HG03135 (cell line): ENCODE results near the gene ATP5ME.
"Not testable (repeated sequence)": the region's sequence is repeated elsewhere in the genome, so short reads cannot be mapped to it uniquely, and the experiment has no call there.

ENCODE experiments used
- ATAC-seq: cut with Tn5 transposase; IDR thresholded peaks from one replicate; pipeline ENCODE4 v1.9.1; 2021; ENCODE audit warnings: mild to moderate bottlenecking, moderate library complexity; ENCODE audit not compliant: unreplicated experiment

ATP5ME gene

DNA sequence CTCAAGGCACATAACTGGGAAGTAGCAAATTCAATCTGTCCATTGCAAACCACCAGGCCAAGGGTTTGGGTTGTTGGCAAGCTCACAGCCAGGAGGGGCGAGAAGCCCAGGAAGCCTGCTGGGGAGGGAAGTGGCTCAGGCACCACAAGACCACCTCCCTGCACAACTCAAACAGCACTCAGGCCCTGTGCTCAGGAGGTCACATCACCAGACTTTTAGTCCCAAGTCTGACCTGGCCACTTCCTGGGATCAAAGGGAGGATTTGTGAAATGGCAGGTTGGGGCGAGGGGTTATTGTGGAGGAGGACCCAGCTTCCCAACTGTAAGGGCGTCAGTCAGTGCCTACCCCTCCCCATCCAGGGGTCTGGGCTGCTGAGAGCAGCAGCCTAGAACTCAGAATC is 2.3 kb downstream of the ATP5ME start:
- no peak for ATAC-seq

DNA sequence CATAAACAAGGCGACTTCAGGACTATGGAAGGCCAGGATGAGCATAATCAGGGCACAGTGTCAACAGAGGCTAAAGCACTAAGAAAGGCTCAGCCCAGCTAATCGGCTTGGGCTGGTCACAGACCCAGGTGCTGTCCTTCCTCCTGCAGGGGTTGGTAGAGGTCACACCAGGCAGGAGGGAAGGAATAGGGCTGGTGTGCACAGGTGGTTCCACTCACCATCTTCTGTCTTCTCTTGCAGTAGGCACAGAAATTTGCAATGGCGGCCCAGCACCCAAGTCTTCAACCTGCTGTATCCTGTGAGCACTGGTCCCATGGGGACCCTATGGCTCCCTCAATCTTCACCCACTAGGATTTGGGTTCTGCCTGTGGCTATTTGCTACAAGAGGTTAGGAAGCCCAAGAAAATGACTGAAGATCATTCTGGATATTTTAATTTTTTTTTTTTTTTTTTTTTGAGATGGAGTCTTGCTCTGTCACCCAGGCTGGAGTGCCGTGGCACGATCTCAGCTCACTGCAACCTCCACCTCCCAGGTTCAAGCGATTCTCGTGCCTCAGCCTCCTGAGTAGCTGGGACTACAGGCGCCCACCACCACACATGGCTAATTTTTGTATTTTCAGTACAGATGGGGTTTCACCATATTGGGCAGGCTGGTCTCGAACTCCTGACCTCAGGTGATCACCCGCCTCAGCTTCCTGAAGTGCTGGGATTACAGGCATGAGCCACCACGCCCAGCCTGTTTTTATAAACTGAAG is 4.1 kb downstream of the ATP5ME start:
- not testable (repeated sequence) for ATAC-seq

DNA sequence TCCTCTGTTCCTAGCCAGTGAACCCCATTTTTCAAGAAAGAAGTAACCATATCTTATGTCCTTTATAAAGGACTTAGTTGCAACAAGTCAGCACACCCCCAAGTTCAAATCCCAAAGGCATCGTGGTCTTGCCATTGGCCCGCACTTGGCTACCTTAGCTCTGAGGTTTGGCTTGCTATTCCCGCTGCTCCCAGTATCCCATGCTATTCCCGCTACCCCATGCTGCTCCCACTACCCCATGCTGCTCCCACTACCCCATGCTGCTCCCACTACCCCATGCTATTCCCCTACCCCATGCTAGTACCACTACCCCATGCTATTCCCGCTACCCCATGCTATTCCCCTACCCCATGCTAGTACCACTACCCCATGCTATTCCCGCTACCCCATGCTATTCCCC is 5.9 kb downstream of the ATP5ME start:
- not testable (repeated sequence) for ATAC-seq

DNA sequence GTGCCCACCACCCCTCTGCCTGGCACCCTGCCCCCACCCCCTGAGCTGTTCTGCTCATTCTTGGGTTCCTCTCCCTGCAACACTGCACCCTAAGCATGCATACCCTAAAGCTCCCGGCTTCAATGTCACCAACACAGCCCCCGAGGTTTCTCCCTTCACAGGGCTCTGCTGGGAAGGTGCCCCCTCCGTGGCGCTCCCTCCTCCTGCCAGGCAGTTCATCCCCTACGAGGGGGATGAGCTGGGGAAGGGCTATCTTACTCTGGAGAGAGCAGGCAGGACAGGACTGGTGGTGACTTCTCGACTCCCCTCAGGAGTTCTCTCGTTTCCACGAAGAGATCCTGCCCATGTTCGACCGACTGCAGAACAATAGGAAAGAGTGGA is 6.5 kb downstream of the ATP5ME start:
- ATAC-seq: no peak

DNA sequence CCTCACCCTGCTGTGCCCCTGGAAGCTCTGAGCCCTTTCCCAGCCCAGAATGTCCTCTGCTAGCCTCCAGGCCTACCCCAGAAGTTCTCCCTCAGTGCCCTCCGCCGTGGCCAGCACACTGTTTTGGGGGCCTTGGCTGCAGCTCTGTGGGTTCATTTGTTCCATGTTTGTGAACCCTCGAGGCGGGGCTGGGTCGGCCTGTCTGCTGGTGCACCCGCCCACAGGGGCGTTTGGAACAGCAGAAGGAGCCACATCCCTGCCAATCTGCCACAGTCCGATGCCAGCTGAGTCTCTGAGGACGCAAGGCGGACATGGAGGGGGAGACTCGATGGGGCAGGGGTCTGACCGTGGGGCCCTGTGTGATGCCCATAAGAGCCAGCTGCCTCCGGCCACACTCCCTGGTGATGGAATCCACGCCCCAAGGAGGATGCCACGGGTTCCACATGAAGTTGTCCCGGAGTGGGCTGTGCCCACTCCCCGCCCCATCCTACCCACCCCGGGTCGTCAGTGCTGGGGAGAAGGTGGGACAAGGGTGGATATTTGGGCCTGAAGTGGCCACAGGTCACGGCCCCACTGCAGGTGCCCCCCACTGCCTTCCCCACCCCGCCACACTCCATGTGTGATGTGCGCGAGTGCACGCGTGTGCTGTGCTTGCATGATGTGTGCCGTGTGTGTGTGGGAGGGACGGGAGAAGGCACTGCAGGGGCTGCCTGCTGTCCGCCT is 7.1 kb downstream of the ATP5ME start:
- no peak for ATAC-seq

DNA sequence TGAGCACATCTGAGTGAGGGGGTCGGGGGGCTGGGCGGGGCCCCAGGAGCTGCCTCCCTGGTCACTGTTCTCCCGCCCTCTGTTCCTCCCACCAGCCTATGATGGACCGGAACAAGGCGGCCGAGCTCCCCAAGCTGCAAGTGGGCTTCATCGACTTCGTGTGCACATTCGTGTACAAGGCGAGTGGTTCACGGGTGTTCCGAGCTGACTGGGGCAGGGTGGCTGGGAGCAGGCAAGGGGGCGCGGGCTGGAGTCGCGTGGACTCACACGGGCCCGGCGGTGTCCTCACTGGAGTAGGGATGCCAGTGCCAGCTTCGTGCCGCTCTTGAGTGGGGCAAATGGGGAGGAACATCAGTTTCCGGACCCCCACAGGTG is 7.7 kb downstream of the ATP5ME start:
- ATAC-seq: no peak

DNA sequence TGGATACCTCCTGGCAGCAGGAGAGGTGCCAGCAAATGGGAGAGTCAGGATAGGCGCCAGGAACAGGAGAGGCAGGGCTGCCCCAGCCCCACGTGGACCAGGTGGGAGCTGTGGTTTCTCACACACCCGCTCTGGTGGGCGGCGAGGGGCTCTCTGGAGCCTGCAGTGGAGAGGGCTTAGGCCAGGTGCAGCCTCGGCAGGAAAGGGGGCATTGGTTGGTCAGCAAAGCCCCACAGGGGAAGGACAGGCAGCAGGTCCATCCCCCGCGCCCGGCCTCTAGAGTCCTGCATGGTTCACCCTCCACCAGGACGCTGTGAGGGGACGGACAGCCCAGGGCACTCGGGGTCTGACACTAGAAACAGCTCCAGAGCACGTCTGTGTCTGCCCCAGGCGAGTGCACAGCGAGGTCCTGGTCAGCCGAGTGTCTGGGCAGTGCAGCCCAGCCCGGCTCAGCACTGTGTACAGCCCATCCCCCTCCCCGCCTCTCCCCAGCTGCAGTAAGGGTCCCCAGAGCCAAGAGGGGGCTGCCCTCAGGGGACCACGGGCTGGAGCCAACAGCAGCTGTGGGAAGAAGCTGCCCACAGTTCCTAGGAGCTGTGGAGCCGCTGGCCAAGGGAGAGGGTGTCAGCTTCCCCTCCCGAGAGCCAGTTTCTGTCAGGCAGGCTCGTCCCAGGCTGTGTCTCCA is 8.2 kb downstream of the ATP5ME start:
- no peak for ATAC-seq

DNA sequence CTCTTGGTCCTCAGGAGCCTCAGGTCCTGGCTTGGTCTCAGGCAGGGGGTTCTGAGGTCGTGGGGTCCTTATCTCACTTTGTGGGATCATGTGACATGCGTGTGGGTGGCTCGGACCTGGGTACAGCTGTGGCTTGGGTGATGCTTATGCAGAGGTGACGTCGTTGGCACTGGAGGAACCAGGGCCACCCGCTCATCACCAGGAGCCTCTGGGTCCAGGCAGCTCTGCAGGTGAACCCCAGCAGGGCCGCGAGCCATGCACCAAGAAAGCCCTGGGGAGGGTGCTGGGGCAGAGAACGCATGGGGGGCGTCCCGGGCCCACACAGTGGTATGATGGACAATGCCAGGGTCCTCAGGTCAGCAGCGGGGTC is 8.7 kb downstream of the ATP5ME start:
- ATAC-seq: no peak

DNA sequence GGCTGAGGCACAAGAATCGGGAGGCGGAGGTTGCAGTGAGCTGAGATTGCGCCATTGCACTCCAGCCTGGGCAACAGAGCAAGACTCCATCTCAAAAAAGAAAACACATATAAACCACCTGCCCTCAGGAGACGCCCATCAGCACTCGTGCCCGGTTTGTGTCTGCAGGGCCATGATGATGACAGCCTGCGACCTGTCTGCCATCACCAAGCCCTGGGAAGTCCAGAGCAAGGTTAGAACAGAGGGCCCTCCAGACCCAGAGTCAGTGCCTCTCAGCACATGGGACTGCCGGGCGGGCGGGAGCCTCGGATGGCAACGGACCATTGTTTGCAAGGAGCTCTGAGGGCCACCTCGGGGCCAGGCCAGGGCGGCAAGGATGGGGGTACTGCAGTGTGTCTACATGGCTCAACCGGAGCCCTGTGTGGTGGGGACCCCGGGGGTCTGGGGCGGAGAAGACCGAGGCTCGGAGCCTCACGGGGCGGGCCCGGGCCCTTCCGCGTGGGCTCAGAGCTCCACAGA is 9.3 kb downstream of the ATP5ME start:
- ATAC-seq: no peak

DNA sequence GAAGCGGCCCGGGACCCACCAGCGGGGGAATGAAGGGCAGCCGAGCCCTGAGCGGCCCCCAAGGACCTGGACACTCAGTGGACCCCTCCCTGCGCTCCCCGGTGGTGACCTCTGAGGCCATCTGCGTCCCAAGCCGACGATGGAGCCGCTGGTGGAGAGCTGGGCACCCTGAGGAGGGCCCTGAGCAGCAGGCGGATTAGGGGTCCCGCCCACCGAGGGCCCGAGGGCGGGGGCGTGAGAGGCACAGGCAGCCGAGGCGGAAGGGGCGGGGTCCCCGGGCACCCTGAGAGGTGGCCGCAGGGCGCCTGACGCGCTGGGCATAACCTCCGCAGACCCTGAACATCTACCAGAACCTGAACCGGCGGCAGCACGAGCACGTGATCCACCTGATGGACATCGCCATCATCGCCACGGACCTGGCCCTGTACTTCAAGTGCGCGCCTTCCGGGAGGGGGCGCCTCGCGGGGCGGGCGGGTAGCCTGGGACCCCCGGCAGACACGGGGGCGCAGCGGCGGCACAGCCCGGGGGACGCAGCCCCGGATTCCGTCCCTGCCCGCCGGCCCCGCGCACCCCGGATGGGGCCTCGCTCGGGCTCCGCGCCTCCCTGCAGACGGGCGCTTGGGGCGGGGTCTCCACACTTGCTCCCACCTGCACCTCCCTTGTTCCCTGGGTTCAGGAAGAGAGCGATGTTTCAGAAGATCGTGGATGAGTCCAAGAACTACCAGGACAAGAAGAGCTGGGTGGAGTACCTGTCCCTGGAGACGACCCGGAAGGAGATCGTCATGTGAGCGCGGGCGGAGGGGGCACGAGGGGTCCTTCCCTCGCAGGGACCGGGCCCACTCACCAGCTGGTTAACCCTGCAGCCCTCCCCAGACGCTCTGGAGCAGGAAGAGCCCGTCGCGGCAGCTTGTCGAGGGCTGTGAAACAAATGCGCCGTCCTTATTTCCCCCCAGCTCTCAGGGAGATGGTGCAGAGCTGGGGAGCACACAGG is 10.3 kb downstream of the ATP5ME start:
- peak; percentile 50 for ATAC-seq

DNA sequence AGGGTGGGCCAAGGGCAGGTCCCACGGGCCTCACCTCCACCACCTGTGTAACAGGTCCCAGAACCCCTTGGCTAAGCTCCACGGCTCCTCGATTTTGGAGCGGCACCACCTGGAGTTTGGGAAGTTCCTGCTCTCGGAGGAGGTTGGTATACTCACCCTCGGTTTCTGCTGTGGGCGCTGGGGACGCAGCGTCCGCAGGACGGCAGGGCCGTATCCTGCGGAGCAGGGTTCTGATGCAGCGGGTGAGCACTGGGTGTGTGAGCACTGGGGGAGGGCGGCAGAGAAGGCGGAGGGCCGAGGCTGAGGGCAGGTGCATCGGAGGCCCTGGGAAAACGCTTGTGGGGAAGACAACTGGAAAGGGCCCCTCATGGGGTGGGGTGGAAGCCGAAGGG is 11.0 kb downstream of the ATP5ME start:
- ATAC-seq: no peak

DNA sequence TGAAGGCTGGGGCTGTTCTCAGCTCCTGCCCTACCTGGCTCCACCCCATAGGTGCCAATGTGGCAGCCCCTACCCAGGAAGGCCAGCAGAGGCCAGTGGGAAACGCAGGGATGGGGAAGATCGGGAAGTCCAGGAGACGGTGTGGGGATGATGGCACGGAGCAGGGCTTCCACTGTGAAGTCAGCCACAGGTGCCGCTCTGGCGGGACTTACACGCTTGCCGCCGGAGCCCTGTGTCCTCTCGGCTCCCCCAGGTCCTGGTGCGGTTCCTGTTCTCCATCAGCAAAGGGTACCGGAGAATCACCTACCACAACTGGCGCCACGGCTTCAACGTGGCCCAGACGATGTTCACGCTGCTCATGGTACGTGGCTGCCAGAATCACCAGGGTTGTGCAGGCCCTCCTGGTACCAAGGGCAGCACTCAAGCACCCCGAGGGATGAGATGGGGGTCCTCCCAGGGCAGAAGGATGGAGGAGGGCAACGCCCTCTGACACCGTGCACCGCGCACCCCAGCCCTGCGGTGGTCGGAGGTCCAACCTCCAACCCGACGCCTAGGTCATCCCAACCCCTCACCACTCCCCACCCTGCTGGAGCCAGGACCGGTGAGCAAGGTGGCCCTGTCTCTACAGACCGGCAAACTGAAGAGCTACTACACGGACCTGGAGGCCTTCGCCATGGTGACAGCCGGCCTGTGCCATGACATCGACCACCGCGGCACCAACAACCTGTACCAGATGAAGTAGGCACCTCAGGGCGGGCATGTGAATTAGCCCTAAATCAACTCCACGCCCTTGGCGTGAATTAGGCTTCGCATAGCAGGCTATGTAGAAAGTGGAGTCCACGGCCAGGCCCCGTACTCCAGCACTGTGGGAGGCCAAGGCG is 12.0 kb downstream of the ATP5ME start:
- ATAC-seq: no peak

DNA sequence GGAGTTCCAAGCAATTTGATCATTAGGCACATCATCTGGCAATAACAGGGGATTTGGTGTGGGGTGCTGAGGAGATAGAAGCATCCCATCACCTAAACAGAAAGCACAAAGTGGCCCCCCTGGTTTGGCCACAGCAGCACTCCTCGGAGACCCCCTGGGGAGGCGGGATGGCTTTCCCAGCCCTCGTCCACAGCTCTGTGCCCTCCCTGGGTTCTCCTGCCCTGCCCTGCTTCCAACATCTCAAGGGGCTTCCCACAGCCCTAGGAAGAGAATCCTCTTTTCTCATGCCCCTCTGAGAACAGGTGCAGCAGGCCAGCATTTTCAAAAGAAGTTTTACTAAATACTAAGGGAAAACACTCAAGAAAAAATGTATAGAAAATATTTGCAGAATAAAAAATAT is 12.8 kb downstream of the ATP5ME start:
- no peak for ATAC-seq

DNA sequence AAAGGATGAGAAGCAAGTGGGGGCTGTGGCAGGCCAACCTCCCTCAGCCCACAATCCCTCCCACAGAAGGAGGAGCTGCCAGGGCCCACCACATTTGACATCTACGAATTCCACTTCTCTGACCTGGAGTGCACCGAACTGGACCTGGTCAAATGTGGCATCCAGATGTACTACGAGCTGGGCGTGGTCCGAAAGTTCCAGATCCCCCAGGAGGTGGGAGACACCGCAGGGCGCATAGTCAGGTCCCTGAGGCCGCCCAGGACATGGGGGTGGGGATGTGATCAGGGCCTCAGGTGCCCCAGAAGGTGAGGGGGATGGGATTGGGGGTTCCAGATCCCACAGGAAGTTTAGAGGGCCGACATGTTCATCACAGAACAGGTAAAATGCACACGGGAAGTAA is 13.7 kb downstream of the ATP5ME start:
- ATAC-seq: no peak

DNA sequence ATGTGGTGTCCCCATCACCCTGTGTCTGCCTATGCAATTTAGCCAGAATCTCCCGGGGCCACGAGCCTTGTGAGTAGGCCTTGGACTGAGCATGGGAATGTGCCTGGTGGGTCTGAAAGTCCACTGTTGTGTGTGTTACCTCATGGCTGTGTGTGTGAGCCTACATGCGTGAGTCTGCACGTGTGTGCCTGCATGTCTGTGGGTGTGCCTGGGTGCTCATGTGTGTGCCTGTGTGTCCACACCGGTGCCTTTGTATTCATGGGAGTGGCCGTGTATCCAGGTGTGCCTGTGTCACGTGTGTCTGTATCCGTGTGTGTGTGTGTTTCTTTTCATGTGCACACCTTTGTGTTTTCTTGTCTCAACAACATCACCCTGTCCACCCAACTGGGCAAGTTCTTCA is 14.2 kb downstream of the ATP5ME start:
- no peak for ATAC-seq

DNA sequence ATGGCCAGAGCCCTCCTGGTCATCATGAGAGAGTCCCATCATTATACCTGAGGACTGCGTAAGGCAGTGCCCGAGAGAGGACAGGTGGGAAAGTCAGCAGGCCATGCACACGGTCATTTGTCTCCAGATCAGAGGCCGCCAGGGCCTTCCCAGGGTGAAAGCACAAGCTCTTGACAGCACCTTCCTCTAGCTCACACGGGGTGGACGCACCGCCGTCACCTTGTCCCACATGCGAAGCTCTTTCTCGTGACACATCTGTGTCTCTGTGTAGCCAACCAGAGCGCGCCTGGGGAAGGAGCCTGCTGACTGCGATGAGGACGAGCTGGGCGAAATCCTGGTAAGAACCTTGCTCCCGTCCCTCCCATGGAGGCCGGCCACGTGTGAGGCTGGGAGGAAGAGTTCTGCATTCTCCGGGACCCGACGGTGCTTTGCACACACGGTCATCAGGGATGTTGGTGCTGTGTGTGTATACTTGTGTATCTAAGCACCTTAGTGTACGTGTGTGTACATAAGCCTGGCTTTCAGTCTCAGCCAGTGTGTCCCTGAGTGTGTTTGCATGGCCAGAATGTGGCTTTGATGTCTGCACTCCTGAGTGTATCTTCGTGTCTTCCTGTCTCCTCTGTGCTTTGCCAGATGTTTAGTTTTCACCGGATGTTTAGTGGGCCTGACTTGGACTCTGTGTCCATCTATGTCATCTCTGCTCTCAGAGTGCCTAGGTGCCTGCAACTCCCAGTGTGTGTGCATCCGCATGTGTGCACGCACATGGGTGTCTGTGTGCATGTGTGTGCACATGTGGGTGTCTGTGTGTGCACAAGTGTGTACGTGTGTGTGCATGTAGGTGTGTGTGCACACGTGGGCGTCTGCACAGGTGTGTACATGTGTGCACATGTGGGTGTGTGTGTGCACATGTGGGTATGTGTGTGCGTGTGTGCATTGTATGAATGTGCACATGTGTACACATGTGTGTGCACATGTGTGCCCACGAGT is 15.1 kb downstream of the ATP5ME start:
- ATAC-seq: no peak

DNA sequence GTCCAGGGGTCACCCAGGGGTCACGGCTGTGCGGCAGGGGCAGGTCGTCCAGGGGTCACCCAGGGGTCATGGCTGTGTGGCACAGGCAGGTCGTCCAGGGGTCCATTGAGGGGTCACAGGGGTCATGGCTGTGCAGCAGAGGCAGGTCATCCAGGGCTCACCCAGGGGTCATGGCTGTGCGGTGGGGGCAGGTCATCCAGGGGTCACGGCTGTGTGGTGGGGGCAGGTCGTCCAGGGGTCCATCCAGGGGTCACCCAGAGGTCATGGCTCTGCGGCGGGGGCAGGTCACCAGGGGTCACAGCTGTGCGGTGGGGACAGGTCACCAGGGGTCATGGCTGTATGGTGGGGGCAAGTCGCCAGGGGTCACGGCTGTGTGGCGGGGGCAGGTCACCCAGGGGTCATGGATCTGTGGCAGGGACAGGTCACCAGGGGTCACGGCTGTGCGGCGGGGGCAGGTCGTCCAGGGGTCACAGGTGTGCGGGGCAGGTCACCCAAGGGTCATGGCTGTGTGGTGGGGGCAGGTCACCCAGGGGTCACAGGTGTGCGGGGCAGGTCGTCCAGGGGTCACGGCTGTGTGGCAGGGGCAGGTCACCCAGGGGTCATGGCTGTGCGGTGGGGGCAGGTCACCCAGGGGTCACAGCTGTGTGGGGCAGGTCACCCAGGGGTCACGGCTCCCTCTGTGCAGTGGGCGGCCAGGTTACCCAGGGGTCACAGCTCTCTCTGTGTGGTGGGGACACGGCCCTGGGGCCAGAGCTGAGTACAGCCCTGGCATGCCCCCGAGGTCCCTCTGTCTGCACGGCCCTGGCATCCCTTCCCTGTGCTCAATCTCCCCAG is 16.0 kb downstream of the ATP5ME start:
- ATAC-seq: no peak
